GM12872 (cell line): ENCODE data around the gene TMIE.

Experiments used
- TF ChIP-seq, protein P1 (sequence below): IDR thresholded peaks from 3 replicates; pipeline ENCODE4 v1.5.1; 2011; ENCODE audit warnings: low read depth, mild to moderate bottlenecking, low read length, moderate library complexity; ENCODE audit not compliant: insufficient read depth

TMIE gene

DNA sequence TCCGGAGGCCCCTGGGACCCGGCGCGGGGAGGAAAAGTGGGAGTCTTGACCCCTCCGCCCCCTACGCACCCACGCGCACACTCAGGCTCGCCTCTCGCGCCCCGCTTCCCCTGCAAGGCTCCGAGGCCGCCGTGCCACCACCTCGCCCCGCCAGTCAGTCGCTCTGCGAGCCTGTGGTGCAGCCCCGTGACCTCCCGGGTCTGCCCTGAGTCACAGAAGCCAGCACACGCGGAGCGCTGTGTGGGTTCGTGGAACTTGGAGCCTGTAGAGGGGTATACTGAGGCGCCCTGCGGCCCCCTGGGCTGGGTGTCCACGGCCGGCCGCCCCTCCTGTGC, 7.3 kb upstream of the TMIE start:
- TF ChIP-seq, protein P1, sequence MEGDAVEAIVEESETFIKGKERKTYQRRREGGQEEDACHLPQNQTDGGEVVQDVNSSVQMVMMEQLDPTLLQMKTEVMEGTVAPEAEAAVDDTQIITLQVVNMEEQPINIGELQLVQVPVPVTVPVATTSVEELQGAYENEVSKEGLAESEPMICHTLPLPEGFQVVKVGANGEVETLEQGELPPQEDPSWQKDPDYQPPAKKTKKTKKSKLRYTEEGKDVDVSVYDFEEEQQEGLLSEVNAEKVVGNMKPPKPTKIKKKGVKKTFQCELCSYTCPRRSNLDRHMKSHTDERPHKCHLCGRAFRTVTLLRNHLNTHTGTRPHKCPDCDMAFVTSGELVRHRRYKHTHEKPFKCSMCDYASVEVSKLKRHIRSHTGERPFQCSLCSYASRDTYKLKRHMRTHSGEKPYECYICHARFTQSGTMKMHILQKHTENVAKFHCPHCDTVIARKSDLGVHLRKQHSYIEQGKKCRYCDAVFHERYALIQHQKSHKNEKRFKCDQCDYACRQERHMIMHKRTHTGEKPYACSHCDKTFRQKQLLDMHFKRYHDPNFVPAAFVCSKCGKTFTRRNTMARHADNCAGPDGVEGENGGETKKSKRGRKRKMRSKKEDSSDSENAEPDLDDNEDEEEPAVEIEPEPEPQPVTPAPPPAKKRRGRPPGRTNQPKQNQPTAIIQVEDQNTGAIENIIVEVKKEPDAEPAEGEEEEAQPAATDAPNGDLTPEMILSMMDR = no peak

DNA sequence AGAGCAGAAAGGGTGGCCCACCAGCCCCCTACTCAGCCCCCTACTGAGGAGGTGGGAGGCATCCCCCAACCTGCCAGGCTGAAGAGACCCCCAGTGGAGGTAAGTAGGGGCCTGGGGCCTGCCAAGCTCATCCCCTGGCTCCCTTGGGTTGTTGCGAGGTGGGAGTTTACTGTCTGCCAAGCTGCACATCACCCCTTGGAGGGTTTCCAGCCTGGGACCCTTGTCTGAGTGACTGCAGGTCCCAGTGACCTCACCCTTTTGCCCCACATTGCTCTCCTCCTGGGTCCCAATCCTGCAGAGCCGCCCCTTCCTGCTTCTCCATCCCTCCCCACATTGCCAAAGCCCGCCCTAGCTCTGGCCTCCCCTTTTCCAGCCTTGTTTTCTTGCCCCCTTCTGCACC, 6.7 kb upstream of the TMIE start:
- TF ChIP-seq, protein P1 = no peak

- TF ChIP-seq, protein P1 = peak; percentile 54
Measured at GRCh38 chr3:46695177-46695961, 5.8 kb upstream of the TMIE start.

GRCh38 chr3:46695962-46696894, 5.0 kb upstream of the TMIE start:
- TF ChIP-seq, protein P1 = no peak

GRCh38 chr3:46699676-46700523, 1.3 kb upstream of the TMIE start:
- TF ChIP-seq, protein P1 = no peak

DNA sequence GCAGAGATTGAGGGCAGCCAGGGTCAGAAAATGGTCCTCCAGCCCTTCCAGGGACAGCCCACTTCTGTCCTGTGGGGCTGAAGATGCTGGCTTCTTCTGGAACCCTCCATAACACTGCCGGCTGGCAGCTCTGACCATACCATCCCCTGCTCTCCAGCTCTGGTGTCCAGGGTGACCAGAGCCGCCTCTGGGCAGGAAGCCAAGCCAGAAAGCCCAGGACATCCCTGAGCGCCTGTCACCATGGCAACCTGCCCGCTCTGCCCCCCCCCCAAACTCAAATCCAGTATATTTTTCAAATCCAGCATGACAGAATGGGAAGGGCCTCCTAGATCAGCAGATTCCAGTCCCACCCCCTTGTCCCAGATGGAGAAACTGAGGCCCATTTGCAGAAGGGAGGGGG, 420 bp upstream of the TMIE start:
- TF ChIP-seq, protein P1 = no peak
